Liver (tissue), 9 donors: ENCODE measurements around the gene CCDC167. TPM values are rescaled to one million over a fixed set of nuclear protein-coding genes. Genes with fewer than 3 reads are reported as not detected.
A peak's percentile ranks its signal among the peaks of the same experiment; 100 is the strongest.

Experiments
- DNase-seq: peaks from one replicate; pipeline ENCODE4 v3.0.0-alpha.2; 2017; ENCODE audit warnings: low spot score
- H3K27ac ChIP-seq, 2 donors: one replicate each; pipeline ENCODE4 v1.7.0; 2013; ENCODE audit warnings: inconsistent platforms in 2 of 2, low read length in 2 of 2, control low read depth in 1 of 2, low read depth in 1 of 2, mild to moderate bottlenecking in 1 of 2
- H3K27me3 ChIP-seq, 4 donors: one replicate each; pipeline versions ENCODE4 v1.6.1 to v1.7.0; 2013; ENCODE audit warnings: low read length in 3 of 4, inconsistent platforms in 1 of 4, mild to moderate bottlenecking in 1 of 4, moderate library complexity in 1 of 4; ENCODE audit not compliant: control insufficient read depth in 4 of 4, insufficient read depth in 4 of 4
- H3K36me3 ChIP-seq, 4 donors: one replicate each; pipeline versions ENCODE4 v1.6.1 to v1.7.0; 2013; ENCODE audit warnings: low read length in 3 of 4, mild to moderate bottlenecking in 3 of 4, low read depth in 1 of 4, moderate library complexity in 1 of 4; ENCODE audit not compliant: control insufficient read depth in 4 of 4, insufficient read depth in 3 of 4
- H3K4me1 ChIP-seq, 4 donors: one replicate each; pipeline versions ENCODE4 v1.6.1 to v1.7.0; 2013; ENCODE audit warnings: low read length in 3 of 4, mild to moderate bottlenecking in 3 of 4, moderate library complexity in 1 of 4; ENCODE audit not compliant: control insufficient read depth in 4 of 4, insufficient read depth in 4 of 4
- H3K4me3 ChIP-seq, 3 donors: one replicate each; pipeline versions ENCODE4 v1.6.1 to v1.7.0; 2013; ENCODE audit warnings: low read length in 3 of 3, control low read depth in 1 of 3, low read depth in 1 of 3, mild to moderate bottlenecking in 1 of 3
- H3K9ac ChIP-seq, 2 donors: one replicate each; pipeline ENCODE4 v1.7.0; 2013; ENCODE audit warnings: low read length in 2 of 2, mild to moderate bottlenecking in 2 of 2, moderate library complexity in 2 of 2, control low read depth in 1 of 2, low read depth in 1 of 2
- H3K9me3 ChIP-seq, 4 donors: one replicate each; pipeline versions ENCODE4 v1.6.1 to v1.7.0; 2013; ENCODE audit warnings: low read length in 3 of 4; ENCODE audit not compliant: control insufficient read depth in 4 of 4
- EGR1 ChIP-seq, 2 donors: IDR thresholded peaks; 2 replicates each; pipeline ENCODE4 v1.6.1; 2016 to 2018; ENCODE audit warnings: antibody characterized with exemption in 2 of 2, low read depth in 2 of 2
- HNF4A ChIP-seq, 2 donors: conservative IDR thresholded peaks; 2 replicates each; pipeline ENCODE4 v1.6.1; 2016; ENCODE audit warnings: antibody characterized with exemption in 2 of 2, mild to moderate bottlenecking in 2 of 2
- HNF4G ChIP-seq: IDR thresholded peaks from 2 replicates; pipeline ENCODE4 v1.6.1; 2016; ENCODE audit warnings: antibody characterized with exemption
- JUND ChIP-seq, 2 donors: IDR thresholded peaks; 2 replicates each; pipeline ENCODE4 v1.6.1; 2016; ENCODE audit warnings: antibody characterized with exemption in 2 of 2
- MAX ChIP-seq: IDR thresholded peaks from 2 replicates; pipeline ENCODE4 v1.6.1; 2016; ENCODE audit warnings: antibody characterized with exemption
- NR2F2 ChIP-seq: IDR thresholded peaks from 2 replicates; pipeline ENCODE4 v1.6.1; 2016; ENCODE audit warnings: antibody characterized with exemption
- RXRA ChIP-seq, 2 donors: IDR thresholded peaks; 2 replicates each; pipeline ENCODE4 v1.6.1; 2017 to 2018; ENCODE audit warnings: antibody characterized with exemption in 2 of 2, mild to moderate bottlenecking in 1 of 2
- SP1 ChIP-seq: IDR thresholded peaks from 2 replicates; pipeline ENCODE4 v1.6.1; 2018; ENCODE audit warnings: antibody characterized with exemption, mild to moderate bottlenecking
- TAF1 ChIP-seq: conservative IDR thresholded peaks from 2 replicates; pipeline ENCODE4 v1.6.1; 2016; ENCODE audit warnings: antibody characterized with exemption, mild to moderate bottlenecking
- YY1 ChIP-seq: IDR thresholded peaks from 2 replicates; pipeline ENCODE4 v1.6.1; 2016; ENCODE audit warnings: antibody characterized with exemption, mild to moderate bottlenecking
- WGBS: extraction: QIAGEN DNeasy Blood & Tissue Kit; methylation state at CpG from one replicate; pipeline ENCODE4 v1.1.7; 2013; 5-methylcytosine and 5-hydroxymethylcytosine counted together
- polyA plus RNA-seq, 2 donors: library from polyadenylated mRNA; stranded (reverse) in 1 of 2; unstranded in 1 of 2; fragments of 200-250 nt in 1 of 2; fragments of >200 nt in 1 of 2; fragmentation: Nextera tagmentation in 1 of 2; extraction: Ambion mirVana in 1 of 2; gene quantifications; one replicate each; pipeline versions ENCODE4 v1.2.1 to v1.2.3, GENCODE V29; 2013 to 2015
- total RNA-seq, 2 donors: library from RNA; depleted of rRNA; stranded (reverse); fragments of >200 nt; gene quantifications; one replicate each; pipeline ENCODE4 v1.2.3, GENCODE V29; 2014
- TF ChIP-seq, protein P1 (sequence below): IDR thresholded peaks from 2 replicates; pipeline ENCODE4 v1.6.1; 2016; ENCODE audit warnings: antibody characterized with exemption, mild to moderate bottlenecking
- TF ChIP-seq, protein P2 (sequence below): fragments of 150-350 bp; IDR thresholded peaks from 2 replicates; pipeline ENCODE4 v1.5.1; 2017; ENCODE audit warnings: improper control_type of control experiment, low read depth, low read length; ENCODE audit not compliant: missing input control
- TF ChIP-seq, protein P3 (sequence below): IDR thresholded peaks from 2 replicates; pipeline ENCODE4 v1.6.1; 2016; ENCODE audit warnings: antibody characterized with exemption
- donor health status: healthy.
- donor health status: healthy.
- donor health status: healthy.
- donor health status: healthy.
- donor health status: healthy.

Gene CCDC167
- total and polyA plus RNA-seq, 4 donors = 14.1 to 54.8 (median 42.7) TPM

- no peak overlapping the region for H3K9ac ChIP-seq
- no peaks in the 10 kb centered on the region for H3K4me1 ChIP-seq
- H3K36me3 ChIP-seq = no peaks in the 10 kb centered on the region
- no peaks in the 10 kb centered on the region for H3K27me3 ChIP-seq
- WGBS = 68% methylated on average over 8 of the region's 8 CpGs
- no peaks in the 10 kb centered on the region for H3K9me3 ChIP-seq
- H3K27ac ChIP-seq = no peak overlapping the region
- no peak for TF ChIP-seq MAX
- TF ChIP-seq YY1 = no peak
- H3K4me3 ChIP-seq = no peak overlapping the region
- DNase-seq = no peak
These were observed 28.8 kb upstream of the CCDC167 start for GRCh38 chr6:37528541-37528940.

GRCh38 chr6:37525460-37526357 lies 26.0 kb upstream of the CCDC167 start:
- no peaks in the 10 kb centered on the region for H3K36me3 ChIP-seq
- no peak overlapping the region for H3K9ac ChIP-seq
- no peaks in the 10 kb centered on the region for H3K9me3 ChIP-seq
- TF ChIP-seq, protein P1, sequence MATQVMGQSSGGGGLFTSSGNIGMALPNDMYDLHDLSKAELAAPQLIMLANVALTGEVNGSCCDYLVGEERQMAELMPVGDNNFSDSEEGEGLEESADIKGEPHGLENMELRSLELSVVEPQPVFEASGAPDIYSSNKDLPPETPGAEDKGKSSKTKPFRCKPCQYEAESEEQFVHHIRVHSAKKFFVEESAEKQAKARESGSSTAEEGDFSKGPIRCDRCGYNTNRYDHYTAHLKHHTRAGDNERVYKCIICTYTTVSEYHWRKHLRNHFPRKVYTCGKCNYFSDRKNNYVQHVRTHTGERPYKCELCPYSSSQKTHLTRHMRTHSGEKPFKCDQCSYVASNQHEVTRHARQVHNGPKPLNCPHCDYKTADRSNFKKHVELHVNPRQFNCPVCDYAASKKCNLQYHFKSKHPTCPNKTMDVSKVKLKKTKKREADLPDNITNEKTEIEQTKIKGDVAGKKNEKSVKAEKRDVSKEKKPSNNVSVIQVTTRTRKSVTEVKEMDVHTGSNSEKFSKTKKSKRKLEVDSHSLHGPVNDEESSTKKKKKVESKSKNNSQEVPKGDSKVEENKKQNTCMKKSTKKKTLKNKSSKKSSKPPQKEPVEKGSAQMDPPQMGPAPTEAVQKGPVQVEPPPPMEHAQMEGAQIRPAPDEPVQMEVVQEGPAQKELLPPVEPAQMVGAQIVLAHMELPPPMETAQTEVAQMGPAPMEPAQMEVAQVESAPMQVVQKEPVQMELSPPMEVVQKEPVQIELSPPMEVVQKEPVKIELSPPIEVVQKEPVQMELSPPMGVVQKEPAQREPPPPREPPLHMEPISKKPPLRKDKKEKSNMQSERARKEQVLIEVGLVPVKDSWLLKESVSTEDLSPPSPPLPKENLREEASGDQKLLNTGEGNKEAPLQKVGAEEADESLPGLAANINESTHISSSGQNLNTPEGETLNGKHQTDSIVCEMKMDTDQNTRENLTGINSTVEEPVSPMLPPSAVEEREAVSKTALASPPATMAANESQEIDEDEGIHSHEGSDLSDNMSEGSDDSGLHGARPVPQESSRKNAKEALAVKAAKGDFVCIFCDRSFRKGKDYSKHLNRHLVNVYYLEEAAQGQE = peak; percentile 97
- no peak for TF ChIP-seq HNF4A (conservative IDR thresholded peaks at IDR 0.05)
- no peak overlapping the region for H3K27ac ChIP-seq
- no peak for DNase-seq
- 78% methylated on average over 12 of the region's 12 CpGs for WGBS
- no peaks in the 10 kb centered on the region for H3K4me1 ChIP-seq
- no peaks in the 10 kb centered on the region for H3K27me3 ChIP-seq
- H3K4me3 ChIP-seq = no peak overlapping the region

DNA sequence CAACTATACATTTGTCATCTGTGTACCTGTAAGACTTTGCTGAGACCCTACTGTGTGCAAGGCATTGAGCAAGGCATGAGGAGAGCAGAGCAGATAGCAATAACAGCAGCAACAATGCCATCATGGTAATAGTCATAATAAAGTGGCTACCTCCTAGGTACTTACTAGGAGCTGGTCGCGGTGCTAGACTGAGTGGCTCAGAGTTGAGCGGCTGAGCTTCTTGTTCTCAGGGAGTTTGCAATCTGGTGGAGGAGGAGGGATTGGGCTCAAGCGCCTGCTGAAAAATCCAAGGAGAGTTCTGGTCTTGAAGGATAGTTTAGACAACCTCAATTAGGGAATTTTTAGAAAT lies 25.3 kb upstream of the CCDC167 start:
- H3K9me3 ChIP-seq = no peaks in the 10 kb centered on the region
- no peak for DNase-seq
- TF ChIP-seq NR2F2 = no peak
- TF ChIP-seq SP1 = no peak
- no peak for TF ChIP-seq HNF4G
- TF ChIP-seq EGR1 (IDR thresholded peaks at IDR 0.05; ENCODE audit: low read depth in 2 of 2) = no peak
- no peak for TF ChIP-seq TAF1
- no peak for TF ChIP-seq RXRA (IDR thresholded peaks at IDR 0.05)
- TF ChIP-seq JUND (IDR thresholded peaks at IDR 0.05) = no peak
- TF ChIP-seq, protein P2, sequence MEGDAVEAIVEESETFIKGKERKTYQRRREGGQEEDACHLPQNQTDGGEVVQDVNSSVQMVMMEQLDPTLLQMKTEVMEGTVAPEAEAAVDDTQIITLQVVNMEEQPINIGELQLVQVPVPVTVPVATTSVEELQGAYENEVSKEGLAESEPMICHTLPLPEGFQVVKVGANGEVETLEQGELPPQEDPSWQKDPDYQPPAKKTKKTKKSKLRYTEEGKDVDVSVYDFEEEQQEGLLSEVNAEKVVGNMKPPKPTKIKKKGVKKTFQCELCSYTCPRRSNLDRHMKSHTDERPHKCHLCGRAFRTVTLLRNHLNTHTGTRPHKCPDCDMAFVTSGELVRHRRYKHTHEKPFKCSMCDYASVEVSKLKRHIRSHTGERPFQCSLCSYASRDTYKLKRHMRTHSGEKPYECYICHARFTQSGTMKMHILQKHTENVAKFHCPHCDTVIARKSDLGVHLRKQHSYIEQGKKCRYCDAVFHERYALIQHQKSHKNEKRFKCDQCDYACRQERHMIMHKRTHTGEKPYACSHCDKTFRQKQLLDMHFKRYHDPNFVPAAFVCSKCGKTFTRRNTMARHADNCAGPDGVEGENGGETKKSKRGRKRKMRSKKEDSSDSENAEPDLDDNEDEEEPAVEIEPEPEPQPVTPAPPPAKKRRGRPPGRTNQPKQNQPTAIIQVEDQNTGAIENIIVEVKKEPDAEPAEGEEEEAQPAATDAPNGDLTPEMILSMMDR = no peak
- TF ChIP-seq, protein P3, sequence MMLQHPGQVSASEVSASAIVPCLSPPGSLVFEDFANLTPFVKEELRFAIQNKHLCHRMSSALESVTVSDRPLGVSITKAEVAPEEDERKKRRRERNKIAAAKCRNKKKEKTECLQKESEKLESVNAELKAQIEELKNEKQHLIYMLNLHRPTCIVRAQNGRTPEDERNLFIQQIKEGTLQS = no peak
- H3K27ac ChIP-seq = no peak overlapping the region
- H3K27me3 ChIP-seq = no peaks in the 10 kb centered on the region
- H3K4me3 ChIP-seq = no peak overlapping the region
- WGBS = 88% methylated on average over 4 of the region's 4 CpGs
- H3K36me3 ChIP-seq = no peaks in the 10 kb centered on the region
- H3K9ac ChIP-seq = no peak overlapping the region
- H3K4me1 ChIP-seq = no peaks in the 10 kb centered on the region
